Measurements from ENCODE around the gene THBS3.

- TF ChIP-seq CTCF (IDR thresholded peaks at IDR 0.05; ENCODE audit: low read depth, low read length) (no peak), EZH2phosphoT487 (IDR thresholded peaks at IDR 0.05; ENCODE audit: low read depth) (no peak)
Observed at GRCh38 chr1:155171836-155172731, 35.6 kb downstream of the THBS3 start.

Measured in OCI-LY3 (cell line).